Stimulated activated CD4-positive, alpha-beta T cell treated with anti-CD3 and anti-CD28 coated beads, Interleukin-1b, Interleukin-23, amount 100 ng/mL, for 4 hours (primary cell): ENCODE data around the gene DNAH1.

Experiments used
- DNase-seq, 2 donors: peaks; one replicate each; pipeline ENCODE4 v3.0.0-alpha.2; 2020; ENCODE audit warnings: low read depth in 2 of 2

DNAH1 gene

DNA sequence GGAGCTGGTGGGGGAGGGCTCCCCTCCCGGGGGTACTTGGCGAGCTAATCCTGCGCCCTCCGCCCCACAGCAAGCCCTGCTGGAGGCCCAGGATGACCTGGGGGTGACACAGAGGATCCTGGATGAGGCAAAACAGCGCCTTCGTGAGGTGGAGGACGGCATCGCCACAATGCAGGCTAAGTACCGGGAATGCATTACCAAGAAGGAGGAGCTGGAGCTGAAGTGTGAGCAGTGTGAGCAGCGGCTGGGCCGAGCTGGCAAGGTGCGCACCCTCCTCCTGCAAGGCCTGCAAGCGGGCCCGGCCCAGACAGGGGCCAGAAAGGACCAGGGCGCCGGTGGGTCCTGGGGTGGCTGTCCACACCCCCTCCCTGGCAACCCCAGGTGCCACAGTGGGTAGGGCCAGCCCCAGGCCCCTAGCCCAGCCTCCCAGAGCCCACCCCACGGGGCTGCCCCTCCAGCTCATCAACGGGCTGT lies 72.3 kb downstream of the DNAH1 start:
- DNase-seq, result no peak

DNA sequence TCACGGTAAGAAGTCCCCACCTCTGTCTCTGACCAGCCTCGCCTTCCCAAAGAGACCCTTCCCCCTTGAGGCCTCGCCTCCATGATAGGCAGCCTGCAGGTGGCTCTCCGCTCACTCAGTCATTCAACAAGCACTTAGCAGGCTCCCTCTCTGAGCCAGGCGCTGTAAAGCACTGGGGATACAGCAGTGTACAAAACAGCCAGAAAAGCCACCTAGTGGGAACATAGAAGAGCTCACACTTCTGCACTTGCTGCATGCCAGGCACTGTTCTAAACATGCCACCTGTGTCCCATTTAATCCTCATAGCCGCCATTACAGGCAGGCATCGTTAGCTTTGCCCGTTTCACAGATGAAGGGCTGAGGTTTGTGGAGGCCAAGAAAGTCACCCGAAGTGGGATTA lies 72.8 kb downstream of the DNAH1 start:
- DNase-seq, result no peak

DNA sequence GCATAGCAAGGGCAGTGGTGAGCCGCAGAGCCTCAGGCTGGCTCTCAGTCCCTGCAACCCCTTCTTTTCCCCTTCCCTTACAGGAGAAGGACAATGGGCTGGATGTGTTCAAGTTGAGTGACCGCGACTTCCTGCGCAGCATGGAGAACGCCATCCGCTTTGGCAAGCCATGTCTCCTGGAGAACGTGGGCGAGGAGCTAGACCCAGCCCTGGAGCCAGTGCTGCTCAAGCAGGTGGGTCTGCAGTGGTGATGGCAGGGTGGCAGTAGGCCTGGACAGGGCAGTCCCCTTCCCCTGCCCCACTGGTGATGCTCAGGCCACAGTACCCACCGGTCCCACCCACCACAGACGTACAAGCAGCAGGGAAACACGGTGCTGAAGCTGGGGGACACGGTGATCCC lies 75.0 kb downstream of the DNAH1 start:
- DNase-seq, result no peak

DNA sequence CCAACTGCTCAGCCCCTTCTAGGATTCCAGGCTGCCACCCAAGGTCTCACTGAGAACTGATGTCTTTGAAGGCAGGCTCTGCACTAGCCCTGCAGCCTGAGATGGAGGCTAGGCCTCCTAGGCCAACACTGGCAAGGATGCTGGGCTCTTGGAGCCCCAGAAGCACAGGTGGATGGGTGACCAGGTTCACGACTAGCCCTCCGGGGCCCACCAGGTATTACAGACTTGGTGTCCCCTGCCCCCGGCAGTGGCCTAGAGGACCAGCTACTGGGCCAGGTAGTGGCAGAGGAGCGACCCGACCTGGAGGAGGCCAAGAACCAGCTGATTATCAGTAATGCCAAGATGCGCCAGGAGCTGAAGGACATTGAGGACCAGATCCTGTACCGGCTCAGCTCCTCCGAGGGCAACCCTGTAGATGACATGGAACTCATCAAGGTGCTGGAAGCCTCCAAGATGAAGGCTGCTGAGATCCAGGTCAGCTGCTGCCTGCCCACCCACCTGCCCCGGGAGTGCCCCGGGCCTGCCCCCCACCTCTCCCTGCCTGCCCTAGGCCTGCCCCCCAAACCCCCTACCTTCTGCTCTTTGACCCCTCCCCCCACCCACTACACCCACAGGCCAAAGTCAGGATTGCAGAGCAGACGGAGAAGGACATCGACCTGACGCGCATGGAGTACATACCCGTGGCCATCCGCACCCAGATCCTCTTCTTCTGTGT lies 76.3 kb downstream of the DNAH1 start:
- DNase-seq, result no peak

DNA sequence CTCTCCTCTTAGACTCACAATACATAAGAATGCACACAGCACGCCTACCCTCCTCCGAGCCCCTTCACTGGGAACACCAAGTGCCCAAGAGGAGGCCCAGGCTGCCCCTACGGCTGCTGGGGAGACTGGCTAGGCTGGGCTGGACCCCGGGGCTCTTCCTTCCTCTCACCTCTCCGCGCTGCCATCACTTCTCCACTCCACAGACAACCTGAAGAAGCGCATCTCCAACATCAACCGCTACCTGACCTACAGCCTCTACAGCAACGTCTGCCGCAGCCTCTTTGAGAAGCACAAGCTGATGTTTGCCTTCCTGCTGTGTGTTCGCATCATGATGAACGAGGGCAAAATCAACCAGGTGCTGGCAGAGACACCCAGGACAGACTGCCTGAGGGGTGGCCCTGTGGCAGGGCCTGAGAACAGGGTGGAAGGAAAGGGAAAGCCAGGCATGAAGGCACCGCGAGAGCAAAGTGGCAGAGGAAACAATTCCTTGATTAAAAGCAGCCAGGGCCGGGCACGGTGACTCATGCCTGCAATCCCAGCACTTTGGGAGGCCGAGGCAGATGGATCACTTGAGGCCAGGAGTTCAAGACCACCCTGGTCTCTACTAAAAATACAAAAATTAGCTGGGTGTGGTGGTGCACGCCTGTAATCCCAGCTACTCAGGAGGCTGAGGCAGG lies 77.2 kb downstream of the DNAH1 start:
- no peak for DNase-seq

DNA sequence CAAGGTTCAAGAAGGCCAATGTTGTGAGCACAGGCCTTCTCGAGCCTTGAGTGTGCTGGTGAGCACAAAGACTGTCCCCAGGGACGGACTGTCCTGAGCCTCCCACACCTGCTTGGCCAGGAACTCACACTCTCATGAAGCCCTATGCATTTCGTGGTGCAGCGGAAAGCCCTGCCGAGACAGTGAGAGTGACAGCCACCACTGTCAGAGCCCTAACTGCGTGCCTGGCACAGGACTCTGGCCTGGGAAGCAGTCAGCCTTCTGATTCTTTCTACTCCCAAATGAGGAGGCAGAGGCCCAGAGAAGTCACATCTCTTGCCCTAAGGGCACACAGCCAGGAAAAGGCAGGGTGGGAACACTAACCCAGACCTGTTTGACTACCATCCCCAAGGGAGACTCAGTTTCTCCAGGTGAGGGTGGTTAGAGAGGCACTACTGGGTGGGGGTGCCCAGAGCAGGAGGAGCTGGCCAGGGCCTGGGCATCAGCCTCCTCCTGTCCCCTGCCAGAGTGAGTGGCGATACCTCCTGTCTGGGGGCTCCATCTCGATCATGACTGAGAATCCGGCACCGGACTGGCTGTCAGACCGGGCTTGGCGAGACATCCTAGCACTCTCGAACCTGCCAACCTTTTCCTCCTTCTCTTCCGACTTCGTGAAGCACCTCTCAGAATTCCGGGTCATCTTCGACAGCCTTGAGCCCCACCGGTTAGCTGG lies 78.0 kb downstream of the DNAH1 start:
- no peak for DNase-seq

DNA sequence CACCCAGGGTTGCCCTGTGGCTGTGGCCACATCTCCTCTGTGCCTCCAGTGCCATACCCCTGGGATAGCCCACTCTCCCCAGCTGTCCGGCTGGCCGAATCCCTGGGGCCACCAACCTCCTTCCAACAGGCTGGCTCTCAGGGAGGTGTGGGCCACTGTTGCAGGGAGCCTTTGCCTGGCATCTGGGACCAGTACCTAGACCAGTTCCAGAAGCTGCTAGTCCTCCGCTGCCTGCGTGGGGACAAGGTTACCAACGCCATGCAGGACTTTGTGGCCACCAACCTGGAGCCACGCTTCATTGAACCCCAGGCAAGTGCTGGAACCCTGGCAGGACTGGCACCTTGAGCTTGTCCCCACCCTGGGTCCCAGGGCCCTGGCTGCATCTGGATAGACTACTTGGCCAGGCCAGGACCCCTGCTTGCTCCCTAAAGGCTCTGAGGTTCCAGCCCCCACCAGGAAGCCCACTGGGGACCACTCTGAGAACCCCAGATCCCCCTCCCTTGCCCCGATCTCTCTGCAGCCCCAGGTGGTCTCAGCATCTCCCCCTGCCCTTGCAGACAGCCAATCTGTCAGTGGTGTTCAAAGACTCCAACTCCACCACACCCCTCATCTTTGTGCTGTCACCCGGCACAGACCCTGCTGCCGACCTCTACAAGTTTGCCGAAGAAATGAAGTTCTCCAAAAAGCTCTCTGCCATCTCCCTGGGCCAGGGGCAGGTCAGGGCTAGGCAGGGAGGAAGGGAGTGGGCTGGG lies 78.8 kb downstream of the DNAH1 start:
- no peak for DNase-seq

DNA sequence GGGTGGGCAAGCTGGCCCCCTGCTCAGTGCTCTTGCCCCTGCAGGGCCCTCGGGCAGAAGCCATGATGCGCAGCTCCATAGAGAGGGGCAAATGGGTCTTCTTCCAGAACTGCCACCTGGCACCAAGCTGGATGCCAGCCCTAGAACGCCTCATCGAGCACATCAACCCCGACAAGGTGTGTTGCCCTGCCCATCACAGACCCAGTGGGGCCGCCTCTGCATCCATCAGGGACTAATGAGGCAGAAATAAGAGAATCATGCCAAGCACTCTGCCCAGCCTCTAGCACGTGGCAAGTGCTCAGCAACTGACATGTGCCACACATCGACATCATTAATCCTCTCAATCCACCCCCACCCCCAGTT lies 79.4 kb downstream of the DNAH1 start:
- no peak for DNase-seq

DNA sequence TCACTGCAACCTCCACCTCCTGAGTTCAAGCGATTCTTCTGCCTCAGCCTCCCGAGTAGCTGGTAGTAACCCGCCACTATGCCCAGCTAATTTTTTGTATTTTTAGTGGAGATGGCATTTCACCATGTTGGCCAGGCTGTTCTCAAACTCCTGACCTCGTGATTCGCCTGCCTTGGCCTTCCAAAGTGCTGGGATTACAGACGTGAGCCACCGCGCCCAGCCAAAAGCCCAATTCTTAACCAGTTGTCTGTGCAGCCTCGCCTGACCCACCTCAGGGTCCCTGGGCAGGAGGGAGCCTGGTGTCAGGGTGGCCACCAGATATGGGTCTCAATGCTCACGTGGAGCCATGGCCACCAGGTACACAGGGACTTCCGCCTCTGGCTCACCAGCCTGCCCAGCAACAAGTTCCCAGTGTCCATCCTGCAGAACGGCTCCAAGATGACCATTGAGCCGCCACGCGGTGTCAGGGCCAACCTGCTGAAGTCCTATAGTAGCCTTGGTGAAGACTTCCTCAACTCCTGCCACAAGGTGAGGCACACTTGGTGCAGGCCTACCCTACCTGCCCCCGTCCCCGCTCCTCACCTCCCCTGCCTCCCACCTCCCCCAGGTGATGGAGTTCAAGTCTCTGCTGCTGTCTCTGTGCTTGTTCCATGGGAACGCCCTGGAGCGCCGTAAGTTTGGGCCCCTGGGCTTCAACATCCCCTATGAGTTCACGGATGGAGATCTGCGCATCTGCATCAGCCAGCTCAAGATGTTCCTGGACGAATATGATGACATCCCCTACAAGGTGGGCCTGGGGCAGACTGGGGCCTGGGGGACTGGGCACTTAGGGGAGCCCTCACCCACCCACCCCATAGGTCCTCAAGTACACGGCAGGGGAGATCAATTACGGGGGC lies 80.1 kb downstream of the DNAH1 start:
- DNase-seq, result no peak

DNA sequence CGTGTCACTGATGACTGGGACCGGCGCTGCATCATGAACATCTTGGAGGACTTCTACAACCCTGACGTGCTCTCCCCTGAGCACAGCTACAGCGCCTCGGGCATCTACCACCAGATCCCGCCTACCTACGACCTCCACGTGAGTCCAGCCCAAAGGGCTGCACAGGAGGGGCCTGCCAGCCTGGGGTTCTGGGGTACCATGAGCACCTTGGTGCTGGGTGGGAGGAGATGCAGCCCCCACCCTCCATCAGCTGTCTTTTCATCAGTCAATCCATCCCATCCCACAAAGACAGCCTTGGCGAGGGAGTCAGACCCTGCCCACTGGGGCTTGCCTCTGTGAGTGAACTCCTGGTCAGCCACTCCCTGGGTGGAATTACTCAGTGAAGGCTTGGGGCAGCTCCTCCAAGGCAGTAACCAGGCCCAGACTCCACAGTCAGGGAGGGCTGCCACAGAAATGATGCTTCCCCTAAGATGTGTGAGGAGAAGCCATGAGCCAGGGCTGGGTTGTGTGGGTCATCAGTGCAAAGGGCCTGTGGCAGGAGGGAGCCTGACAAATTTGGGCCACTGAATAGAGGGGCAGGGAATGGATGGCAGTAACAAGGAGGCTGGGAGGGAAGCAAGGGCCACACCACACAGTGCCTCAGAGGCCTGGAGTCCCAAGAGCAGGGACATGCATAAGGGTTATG lies 80.9 kb downstream of the DNAH1 start:
- no peak for DNase-seq

DNA sequence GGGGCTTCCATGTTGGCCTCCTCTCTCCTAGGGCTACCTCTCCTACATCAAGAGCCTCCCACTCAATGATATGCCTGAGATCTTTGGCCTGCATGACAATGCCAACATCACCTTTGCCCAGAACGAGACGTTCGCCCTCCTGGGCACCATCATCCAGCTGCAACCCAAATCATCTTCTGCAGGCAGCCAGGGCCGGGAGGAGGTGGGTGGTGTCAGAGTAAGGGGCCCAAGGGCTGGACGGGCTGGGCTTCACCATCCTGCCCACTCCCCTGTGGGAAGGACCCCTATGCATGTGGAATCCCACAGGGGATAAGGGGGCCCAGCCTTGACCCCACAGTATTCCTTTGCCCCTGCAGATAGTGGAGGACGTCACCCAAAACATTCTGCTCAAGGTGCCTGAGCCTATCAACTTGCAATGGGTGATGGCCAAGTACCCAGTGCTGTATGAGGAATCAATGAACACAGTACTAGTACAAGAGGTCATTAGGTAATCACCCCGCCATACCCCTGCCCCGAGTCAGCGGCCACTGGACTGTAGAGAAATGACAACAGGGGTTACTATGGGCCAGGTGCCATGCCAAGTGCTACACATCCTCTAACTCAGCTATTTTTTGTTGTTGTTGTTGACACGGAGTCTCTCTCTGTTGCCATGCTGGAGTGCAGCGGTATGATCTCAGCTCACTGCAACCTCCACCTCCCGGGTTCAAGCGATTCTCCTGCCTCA lies 81.7 kb downstream of the DNAH1 start:
- DNase-seq, result no peak

DNA sequence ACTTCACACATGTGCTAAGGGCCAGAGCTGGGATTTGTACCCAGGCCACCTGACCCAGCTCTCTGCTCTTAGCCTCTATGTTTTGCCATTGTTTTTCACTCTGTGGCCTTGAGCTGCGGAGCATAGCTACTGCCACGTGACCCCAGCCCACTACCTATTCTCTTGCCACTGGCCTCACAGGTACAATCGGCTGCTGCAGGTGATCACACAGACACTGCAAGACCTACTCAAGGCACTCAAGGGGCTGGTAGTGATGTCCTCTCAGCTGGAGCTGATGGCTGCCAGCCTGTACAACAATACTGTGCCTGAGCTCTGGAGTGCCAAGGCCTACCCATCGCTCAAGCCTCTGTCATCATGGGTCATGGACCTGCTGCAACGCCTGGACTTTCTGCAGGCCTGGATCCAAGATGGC lies 82.6 kb downstream of the DNAH1 start:
- no peak for DNase-seq

DNA sequence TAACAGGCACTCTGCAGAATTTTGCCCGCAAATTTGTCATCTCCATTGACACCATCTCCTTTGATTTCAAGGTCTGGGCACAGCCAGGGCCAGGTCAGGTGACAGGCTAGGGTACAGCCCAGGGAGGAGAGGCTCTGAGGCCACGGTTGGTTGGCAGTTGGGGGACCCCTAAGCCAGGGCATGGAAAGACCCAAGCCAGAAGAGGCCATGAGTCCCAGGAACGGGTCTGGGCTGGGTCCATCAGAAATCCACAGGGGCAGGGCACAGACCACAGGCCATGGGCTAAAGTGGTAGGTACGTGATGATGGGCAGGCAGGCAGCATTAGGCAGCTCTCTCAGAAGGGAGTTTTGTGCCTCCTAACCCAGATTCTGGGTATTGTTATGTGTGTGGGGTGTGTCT lies 83.0 kb downstream of the DNAH1 start:
- no peak for DNase-seq

DNA sequence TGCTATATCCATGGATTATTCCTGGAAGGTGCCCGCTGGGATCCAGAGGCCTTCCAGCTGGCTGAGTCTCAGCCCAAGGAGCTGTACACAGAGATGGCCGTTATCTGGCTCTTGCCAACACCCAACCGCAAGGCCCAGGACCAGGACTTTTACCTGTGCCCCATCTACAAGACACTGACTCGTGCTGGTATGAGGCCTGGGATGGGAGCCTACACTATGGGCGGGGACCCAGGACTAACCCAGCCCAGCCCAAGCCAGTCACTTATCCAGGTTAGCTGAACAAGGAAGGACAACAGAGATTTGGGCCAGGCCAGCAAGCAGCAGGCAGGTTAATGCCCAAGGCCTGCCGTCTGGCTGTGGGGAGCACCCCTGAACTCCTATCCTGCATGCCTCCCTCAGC lies 83.5 kb downstream of the DNAH1 start:
- DNase-seq, result no peak

DNA sequence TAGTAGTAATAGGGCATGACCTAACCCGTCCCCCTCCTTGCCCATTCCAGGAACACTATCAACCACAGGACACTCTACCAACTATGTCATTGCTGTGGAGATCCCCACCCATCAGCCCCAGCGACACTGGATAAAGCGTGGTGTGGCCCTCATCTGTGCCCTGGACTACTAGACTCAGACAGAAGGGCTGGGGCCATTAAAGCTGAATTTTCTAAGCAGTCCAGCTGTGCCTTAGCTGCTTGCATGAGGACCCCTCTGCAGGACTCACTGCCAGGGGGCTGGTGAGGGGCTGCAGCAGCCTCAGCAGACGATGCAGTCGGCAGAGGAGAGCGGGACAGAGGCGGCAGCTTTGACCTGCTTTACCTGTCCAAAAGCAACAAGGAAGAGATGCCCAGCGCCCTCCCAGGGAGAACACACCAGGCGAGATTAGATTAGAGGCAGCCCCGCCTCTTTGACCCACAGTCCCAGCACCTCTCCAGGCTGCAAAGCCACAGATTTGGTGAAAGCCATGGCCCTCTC lies 84.2 kb downstream of the DNAH1 start:
- no peak for DNase-seq

DNA sequence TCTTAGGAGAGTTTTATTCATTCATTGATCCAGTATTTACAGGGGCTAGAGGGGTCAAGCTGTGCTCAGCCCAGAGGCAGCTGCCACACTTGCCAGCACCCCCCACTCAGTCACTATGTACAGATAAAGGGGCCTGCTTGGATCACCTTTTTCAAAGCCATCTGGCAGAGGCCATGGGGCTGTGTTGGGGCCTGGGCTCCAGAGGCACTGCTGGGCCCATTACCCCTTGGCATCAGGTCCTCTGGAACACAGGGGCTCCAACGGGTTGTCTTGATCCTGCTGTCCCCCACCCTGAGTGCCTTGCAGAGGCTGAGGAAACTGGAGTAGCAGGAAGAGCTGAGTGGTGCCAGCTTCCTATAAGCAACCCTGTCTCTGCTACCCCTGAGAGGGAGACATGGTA lies 84.9 kb downstream of the DNAH1 start:
- no peak for DNase-seq

DNA sequence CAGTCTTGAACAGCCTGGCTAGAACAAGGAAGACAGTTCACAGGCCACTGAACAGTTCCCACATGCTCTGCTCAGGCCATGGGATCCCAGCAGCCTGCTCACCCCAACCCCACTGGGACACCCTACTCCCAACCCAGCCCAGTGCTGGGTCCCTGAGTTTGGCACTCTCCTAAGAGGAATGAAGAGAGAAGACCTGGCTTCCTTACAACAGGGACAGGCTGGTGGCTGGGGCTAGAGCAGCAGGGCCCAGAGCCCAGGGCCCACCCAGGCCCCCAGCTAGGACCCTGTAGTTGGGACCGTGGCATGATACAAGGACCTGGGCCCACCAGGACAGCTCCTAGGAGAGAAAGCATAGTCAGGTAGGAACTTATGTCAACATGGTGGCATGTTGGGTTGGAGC lies 85.4 kb downstream of the DNAH1 start:
- DNase-seq, result no peak

DNA sequence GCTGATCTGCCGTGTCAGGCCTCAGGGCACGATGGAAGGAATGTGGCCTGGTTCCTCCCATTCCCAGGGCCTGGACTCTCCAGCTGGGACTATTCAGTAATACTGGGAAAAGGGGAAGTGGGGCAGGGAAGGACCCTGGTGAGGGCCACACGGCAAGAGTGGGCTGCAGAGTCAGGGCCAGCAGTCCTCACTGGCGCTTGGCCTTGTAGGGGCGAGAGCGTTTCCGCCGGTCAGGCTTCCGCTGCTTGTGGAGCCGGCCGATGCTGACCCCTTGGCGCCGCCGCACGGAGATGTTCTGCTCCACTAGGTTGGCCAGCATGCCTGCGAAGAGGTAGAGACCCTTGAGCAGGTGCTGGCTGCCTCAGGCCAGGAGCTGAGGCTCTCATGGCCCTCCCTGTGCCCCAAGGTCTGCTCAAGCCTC lies 86.0 kb downstream of the DNAH1 start:
- DNase-seq, result no peak

DNA sequence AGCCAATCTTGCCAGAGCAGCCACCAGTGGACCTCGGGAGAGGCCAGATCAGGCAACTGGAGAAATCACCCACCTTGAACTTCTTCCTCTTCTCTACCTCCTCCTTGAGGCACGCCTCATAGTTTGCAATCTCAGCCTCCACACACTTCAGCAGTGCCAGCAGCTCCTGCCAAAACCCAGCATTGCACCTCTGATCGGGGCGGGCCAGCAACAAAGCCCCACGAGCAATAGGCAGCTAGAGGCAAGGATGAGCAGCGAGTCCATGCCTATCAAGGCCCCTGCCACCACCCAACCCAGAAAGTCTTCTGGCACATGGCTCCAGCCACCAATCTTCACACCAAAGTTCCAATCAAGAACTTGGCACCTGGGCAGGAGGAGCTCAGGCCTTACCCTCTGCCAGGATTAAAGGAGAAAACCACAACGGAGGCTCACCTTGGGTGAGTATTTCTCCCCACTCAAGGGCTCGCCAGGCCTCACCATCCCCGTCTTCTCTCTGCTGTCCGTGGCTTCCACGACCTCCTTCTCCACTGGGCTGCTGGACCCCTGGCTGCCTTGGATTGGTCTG lies 86.7 kb downstream of the DNAH1 start:
- no peak for DNase-seq
